MM.1S (cell line): ENCODE results near the gene BRF1.
"Not testable (repeated sequence)": the region's sequence is repeated elsewhere in the genome, so short reads cannot be mapped to it uniquely, and the experiment has no call there.

Source experiments
- DNase-seq: peaks from one replicate; pipeline ENCODE4 v3.0.0-alpha.2; 2015
- H2AFZ ChIP-seq: fragments of 300-600 bp; sonication (generic); 2 replicates; pipeline ENCODE4 v1.6.0; 2016; ENCODE audit warnings: antibody characterized with exemption, low read length
- H3F3A ChIP-seq: fragments of 300-600 bp; sonication (generic); 2 replicates; pipeline ENCODE4 v1.6.1; 2016; ENCODE audit warnings: mild to moderate bottlenecking, antibody characterized with exemption, low read length, moderate library complexity, mixed read lengths; ENCODE audit not compliant: insufficient read depth
- H3K27ac ChIP-seq: fragments of 300-600 bp; sonication (generic); 2 replicates; pipeline ENCODE4 v1.5.1; 2016; ENCODE audit warnings: mild to moderate bottlenecking, low read length
- H3K27me3 ChIP-seq: fragments of 300-600 bp; sonication (generic); replicated peaks from 2 replicates; pipeline ENCODE4 v1.6.0; 2016; ENCODE audit warnings: low read length; ENCODE audit not compliant: insufficient read depth
- H3K36me3 ChIP-seq: fragments of 300-600 bp; sonication (generic); replicated peaks from 2 replicates; pipeline ENCODE4 v1.6.1; 2016; ENCODE audit warnings: mild to moderate bottlenecking, low read length, mixed read lengths; ENCODE audit not compliant: insufficient read depth
- H3K4me1 ChIP-seq: fragments of 300-600 bp; sonication (generic); 2 replicates; pipeline ENCODE4 v1.6.1; 2016; ENCODE audit warnings: low read length, mixed read lengths
- H3K4me2 ChIP-seq: fragments of 300-600 bp; sonication (generic); 2 replicates; pipeline ENCODE4 v1.6.0; 2016; ENCODE audit warnings: low read depth, low read length
- H3K4me3 ChIP-seq: fragments of 300-600 bp; sonication (generic); 2 replicates; pipeline ENCODE4 v1.5.1; 2016; ENCODE audit warnings: low read length, mixed read lengths
- H3K79me2 ChIP-seq: fragments of 300-600 bp; sonication (generic); 2 replicates; pipeline ENCODE4 v1.6.1; 2016; ENCODE audit warnings: mixed run types, low read length, mixed read lengths
- H3K9ac ChIP-seq: fragments of 300-600 bp; sonication (generic); 2 replicates; pipeline ENCODE4 v1.6.1; 2016; ENCODE audit warnings: low read length, mixed read lengths
- H3K9me2 ChIP-seq: fragments of 300-600 bp; sonication (generic); replicated peaks from 2 replicates; pipeline ENCODE4 v1.6.1; 2016; ENCODE audit warnings: mild to moderate bottlenecking, low read length, mixed read lengths; ENCODE audit not compliant: insufficient read depth
- H3K9me3 ChIP-seq: fragments of 300-600 bp; sonication (generic); replicated peaks from 2 replicates; pipeline ENCODE4 v1.6.1; 2016; ENCODE audit warnings: mild to moderate bottlenecking, low read length, mixed read lengths; ENCODE audit not compliant: insufficient read depth
- H4K20me1 ChIP-seq: fragments of 300-600 bp; sonication (generic); 2 replicates; pipeline ENCODE4 v1.6.1; 2016; ENCODE audit warnings: mild to moderate bottlenecking, low read length, moderate library complexity, mixed read lengths; ENCODE audit not compliant: insufficient read depth
- CTCF ChIP-seq: fragments of 300-600 bp; sonication (generic); IDR thresholded peaks from 2 replicates; pipeline ENCODE4 v1.5.1; 2016; ENCODE audit warnings: antibody characterized with exemption, low read length, mixed read lengths
- EZH2 ChIP-seq: fragments of 300-600 bp; sonication (generic); optimal IDR thresholded peaks from 2 replicates; pipeline ENCODE3; 2017; ENCODE audit warnings: low read depth, mild to moderate bottlenecking, antibody characterized with exemption, low read length, mixed read lengths
- EZH2phosphoT487 ChIP-seq: fragments of 300-600 bp; sonication (generic); IDR thresholded peaks from 2 replicates; pipeline ENCODE4 v1.6.1; 2018; ENCODE audit warnings: antibody characterized with exemption, low read length

BRF1 gene

GRCh38 chr14:105328678-105329390, 28.0 kb upstream of the BRF1 start:
- H3K27me3 ChIP-seq = no peaks in the 10 kb centered on the region
- no peak overlapping the region for H3K27ac ChIP-seq
- no peak overlapping the region for H3K4me2 ChIP-seq
- no peaks in the 10 kb centered on the region; the same call in 1 of the 2 replicates for H3K79me2 ChIP-seq
- no peaks in the 10 kb centered on the region for H4K20me1 ChIP-seq
- no peak overlapping the region for H3K4me3 ChIP-seq
- no peaks in the 10 kb centered on the region for H3K9me3 ChIP-seq
- H2AFZ ChIP-seq = no peak overlapping the region
- no peaks in the 10 kb centered on the region for H3K36me3 ChIP-seq
- no peaks in the 10 kb centered on the region for H3K9me2 ChIP-seq
- no peak for DNase-seq
- no peaks in the 10 kb centered on the region for H3F3A ChIP-seq
- no peak overlapping the region for H3K9ac ChIP-seq
- no peaks in the 10 kb centered on the region for H3K4me1 ChIP-seq
- TF ChIP-seq EZH2phosphoT487 = no peak
- TF ChIP-seq CTCF = no peak
- TF ChIP-seq EZH2 = no peak

- Histone ChIP-seq H3K9ac (no peak overlapping the region), H4K20me1 (no peaks in the 10 kb centered on the region), H3K79me2 (no peaks in the 10 kb centered on the region; the same call in 1 of the 2 replicates), H3K9me3 (no peaks in the 10 kb centered on the region), H3K4me1 (no peaks in the 10 kb centered on the region), H3K4me3 (no peak overlapping the region), H3K27ac (no peak overlapping the region), H2AFZ (no peak overlapping the region), H3K9me2 (no peaks in the 10 kb centered on the region), H3K36me3 (no peaks in the 10 kb centered on the region), H3K27me3 (no peaks in the 10 kb centered on the region), H3F3A (no peaks in the 10 kb centered on the region), H3K4me2 (no peak overlapping the region)
- no peak for DNase-seq
- TF ChIP-seq EZH2phosphoT487 = no peak
- no peak for TF ChIP-seq CTCF
- no peak for TF ChIP-seq EZH2
Measured at GRCh38 chr14:105328070-105328677, 27.4 kb upstream of the BRF1 start.

- not testable (repeated sequence) for H3K36me3 ChIP-seq, H3K4me1 ChIP-seq, H3K4me3 ChIP-seq, DNase-seq, H3K4me2 ChIP-seq, H3F3A ChIP-seq, H3K79me2 ChIP-seq, H2AFZ ChIP-seq, H3K9me3 ChIP-seq, H4K20me1 ChIP-seq, H3K27ac ChIP-seq, H3K9me2 ChIP-seq, H3K9ac ChIP-seq, H3K27me3 ChIP-seq
Measured at GRCh38 chr14:105327695-105328045, 26.9 kb upstream of the BRF1 start.
